Endodermal cell (in vitro differentiated cells): ENCODE results near the gene PPP1R9A. TPM values are rescaled to one million over a fixed set of nuclear protein-coding genes. Genes with fewer than 3 reads are reported as not detected.

Source experiments
- DNase-seq: peaks from one replicate; pipeline ENCODE4 v3.0.0-alpha.2; 2017
- H3K27ac ChIP-seq: 2 replicates; pipeline ENCODE4 v1.5.1; 2013; ENCODE audit warnings: mild to moderate bottlenecking, low read depth, low read length, moderate library complexity
- H3K27me3 ChIP-seq: 2 replicates; pipeline ENCODE4 v1.6.1; 2013; ENCODE audit warnings: mild to moderate bottlenecking, low read length, moderate library complexity; ENCODE audit not compliant: insufficient read depth, control insufficient read depth, poor library complexity, severe bottlenecking
- H3K36me3 ChIP-seq: 2 replicates; pipeline ENCODE4 v1.7.0; 2013; ENCODE audit warnings: mild to moderate bottlenecking, low read length, moderate library complexity; ENCODE audit not compliant: control insufficient read depth, insufficient read depth
- H3K4me1 ChIP-seq: one replicate; pipeline ENCODE4 v1.7.0; 2013; ENCODE audit warnings: low read length; ENCODE audit not compliant: control insufficient read depth, insufficient read depth
- H3K4me3 ChIP-seq: 2 replicates; pipeline ENCODE4 v1.5.1; 2013; ENCODE audit warnings: mild to moderate bottlenecking, low read length, moderate library complexity
- H3K9ac ChIP-seq: 2 replicates; pipeline ENCODE4 v1.6.1; 2013; ENCODE audit warnings: mild to moderate bottlenecking, low read length, moderate library complexity; ENCODE audit not compliant: poor library complexity, severe bottlenecking; ENCODE audit errors: extremely low read depth
- H3K9me3 ChIP-seq: 2 replicates; pipeline ENCODE4 v1.6.1; 2013; ENCODE audit warnings: mild to moderate bottlenecking, low read length, moderate library complexity; ENCODE audit not compliant: control insufficient read depth
- H3K27ac Mint-ChIP-seq: 2 replicates; pipeline ENCODE4 v1.8.0; 2020; ENCODE audit warnings: mixed read lengths
- H3K27me3 Mint-ChIP-seq: 2 replicates; pipeline ENCODE4 v1.8.0; 2021; ENCODE audit warnings: mild to moderate bottlenecking, mixed read lengths; ENCODE audit not compliant: insufficient read depth
- H3K36me3 Mint-ChIP-seq: 2 replicates; pipeline ENCODE4 v1.8.0; 2020; ENCODE audit warnings: low read depth, mixed read lengths
- H3K4me1 Mint-ChIP-seq: 2 replicates; pipeline ENCODE4 v1.8.0; 2020; ENCODE audit warnings: mixed read lengths
- H3K4me3 Mint-ChIP-seq: 2 replicates; pipeline ENCODE4 v1.8.0; 2020; ENCODE audit warnings: mild to moderate bottlenecking, moderate library complexity, mixed read lengths
- H3K9me3 Mint-ChIP-seq: 2 replicates; pipeline ENCODE4 v1.8.0; 2020; ENCODE audit warnings: mild to moderate bottlenecking, mixed read lengths
- CTCF ChIP-seq: fragments of 200-600 bp; sonication (generic); conservative IDR thresholded peaks from 2 replicates; pipeline ENCODE4 v1.5.0; 2021; ENCODE audit warnings: antibody characterized with exemption, mild to moderate bottlenecking
- WGBS, 2 experiments: methylation state at CpG; one replicate each; pipeline versions ENCODE4 v1.1.5 to v1.1.7; 2013; ENCODE audit warnings: missing lambda C conversion rate in 2 of 2, mixed read lengths in 1 of 2; ENCODE audit not compliant: insufficient coverage in 1 of 2, insufficient read length in 1 of 2; 5-methylcytosine and 5-hydroxymethylcytosine counted together
- total RNA-seq, 2 donors: library from RNA; stranded (reverse); fragmentation: NEBNext Ultra II Directional in 1 of 2; extraction: Animal tissue kit (Norgen Biotek cat#: 25700) in 1 of 2; gene quantifications; 2 replicates in 1 of 2; 3 replicates in 1 of 2; pipeline ENCODE4 v1.2.1, GENCODE V29; 2021

Gene PPP1R9A
- total RNA-seq, 2 donors from 2014 or later, result 38.7 to 39.4 TPM

GRCh38 chr7:94903971-94904370 lies 3.4 kb upstream of the PPP1R9A start:
- H3K9me3 Mint-ChIP-seq, result no peaks in the 10 kb centered on the region
- Histone ChIP-seq H3K4me1 (peaks cover under 1% of the 10 kb centered on the region), H3K9me3 (no peaks in the 10 kb centered on the region), H3K27ac (no peak overlapping the region), H3K9ac (no peak overlapping the region), H3K36me3 (no peaks in the 10 kb centered on the region), H3K27me3 (no peaks in the 10 kb centered on the region), H3K4me3 (no peak overlapping the region)
- peaks cover 9% of the 10 kb centered on the region for H3K4me1 Mint-ChIP-seq
- no peak overlapping the region for H3K4me3 Mint-ChIP-seq
- no peak overlapping the region for H3K27ac Mint-ChIP-seq
- no peaks in the 10 kb centered on the region for H3K36me3 Mint-ChIP-seq
- TF ChIP-seq CTCF, result no peak
- DNase-seq, result no peak
- H3K27me3 Mint-ChIP-seq, result no peaks in the 10 kb centered on the region

- Histone ChIP-seq H3K9me3 (no peaks in the 10 kb centered on the region), H3K36me3 (peaks cover 3% of the 10 kb centered on the region), H3K4me3 (no peak overlapping the region), H3K27me3 (no peaks in the 10 kb centered on the region), H3K9ac (no peak overlapping the region), H3K27ac (no peak overlapping the region), H3K4me1 (peaks cover 5% of the 10 kb centered on the region)
- Mint-ChIP-seq H3K27me3 (no peaks in the 10 kb centered on the region), H3K9me3 (no peaks in the 10 kb centered on the region), H3K4me1 (peaks cover 19% of the 10 kb centered on the region), H3K36me3 (no peaks in the 10 kb centered on the region), H3K4me3 (no peak overlapping the region), H3K27ac (no peak overlapping the region)
- WGBS, 2 experiments, result 83% methylated on average over 1 of the region's 1 CpG; no CpG with 5 or more reads in 1 of the 2 experiments
- no peak for DNase-seq
- no peak for TF ChIP-seq CTCF
Observed at GRCh38 chr7:94904982-94905381, 2.4 kb upstream of the PPP1R9A start.

- no peak overlapping the region for H3K27ac Mint-ChIP-seq
- H3K27ac ChIP-seq, result no peak overlapping the region
- H3K36me3 Mint-ChIP-seq, result no peaks in the 10 kb centered on the region
- no peak for DNase-seq
- peaks cover 7% of the 10 kb centered on the region for H3K36me3 ChIP-seq
- H3K27me3 Mint-ChIP-seq, result no peaks in the 10 kb centered on the region
- H3K9ac ChIP-seq, result no peak overlapping the region
- H3K27me3 ChIP-seq, result no peaks in the 10 kb centered on the region
- H3K4me3 Mint-ChIP-seq, result no peak overlapping the region
- WGBS, 2 experiments, result 95 to 97% methylated on average over 5 to 7 of the region's 8 CpGs
- no peaks in the 10 kb centered on the region for H3K9me3 Mint-ChIP-seq
- H3K4me1 ChIP-seq, result peaks cover 8% of the 10 kb centered on the region
- no peak overlapping the region for H3K4me3 ChIP-seq
- peaks cover 28% of the 10 kb centered on the region for H3K4me1 Mint-ChIP-seq
- no peaks in the 10 kb centered on the region for H3K9me3 ChIP-seq
- TF ChIP-seq CTCF, result no peak
Observed at GRCh38 chr7:94906065-94906851, 1.1 kb upstream of the PPP1R9A start.
